Chondrocyte (in vitro differentiated cells): ENCODE results near the gene PTPRG. TPM values are rescaled to one million over a fixed set of nuclear protein-coding genes. Genes with fewer than 3 reads are reported as not detected.
"Not testable (repeated sequence)": the region's sequence is repeated elsewhere in the genome, so short reads cannot be mapped to it uniquely, and the experiment has no call there.

Experiments used
- DNase-seq: peaks from one replicate; pipeline ENCODE4 v3.0.0; 2021; ENCODE audit warnings: mixed read lengths, low spot score
- H3K27ac Mint-ChIP-seq: one replicate; pipeline ENCODE4 v1.8.0; 2021; ENCODE audit warnings: mild to moderate bottlenecking, moderate library complexity, mixed read lengths; ENCODE audit not compliant: unreplicated experiment
- H3K27me3 Mint-ChIP-seq: 2 replicates; pipeline ENCODE4 v1.8.0; 2021; ENCODE audit warnings: low read depth, mixed read lengths
- H3K36me3 Mint-ChIP-seq: 2 replicates; pipeline ENCODE4 v1.8.0; 2021; ENCODE audit warnings: low read depth, mixed read lengths
- H3K4me1 Mint-ChIP-seq: 2 replicates; pipeline ENCODE4 v1.8.0; 2021; ENCODE audit warnings: low read depth, mild to moderate bottlenecking, mixed read lengths
- H3K4me3 Mint-ChIP-seq: one replicate; pipeline ENCODE4 v1.8.0; 2021; ENCODE audit warnings: mild to moderate bottlenecking, moderate library complexity, mixed read lengths; ENCODE audit not compliant: unreplicated experiment
- H3K9me3 Mint-ChIP-seq: 2 replicates; pipeline ENCODE4 v1.8.0; 2021; ENCODE audit warnings: low read depth, mixed read lengths
- total RNA-seq: library from RNA; stranded (reverse); gene quantifications from 3 replicates; pipeline ENCODE4 v1.2.1, GENCODE V29; 2021
- TF ChIP-seq, protein P1 (sequence below): fragments of 200-600 bp; sonication (generic); IDR thresholded peaks from 2 replicates; pipeline ENCODE4 v1.5.0; 2021; ENCODE audit warnings: antibody characterized with exemption, mild to moderate bottlenecking, moderate library complexity

PTPRG gene
- total RNA-seq, 1 donor from 2014 or later = 45.5 TPM

DNA sequence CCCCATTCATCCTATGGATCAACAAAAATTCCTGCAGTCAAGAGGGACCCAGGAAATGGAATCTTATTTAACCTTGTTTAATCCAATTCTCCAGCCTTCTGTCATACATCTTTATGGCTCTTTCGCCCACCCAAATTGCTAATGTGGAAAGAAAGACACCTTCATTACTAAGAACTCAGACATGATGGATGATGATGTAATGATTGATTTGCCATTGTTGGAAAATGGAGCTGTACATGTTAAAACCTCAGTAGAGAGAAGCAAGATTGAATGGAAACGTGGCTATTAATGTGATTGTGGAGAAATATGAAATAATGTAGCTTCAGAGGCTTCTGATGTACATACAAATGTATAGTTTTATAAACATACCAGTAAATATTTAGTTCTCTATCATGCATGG is 15.7 kb upstream of the PTPRG start:
- TF ChIP-seq, protein P1, sequence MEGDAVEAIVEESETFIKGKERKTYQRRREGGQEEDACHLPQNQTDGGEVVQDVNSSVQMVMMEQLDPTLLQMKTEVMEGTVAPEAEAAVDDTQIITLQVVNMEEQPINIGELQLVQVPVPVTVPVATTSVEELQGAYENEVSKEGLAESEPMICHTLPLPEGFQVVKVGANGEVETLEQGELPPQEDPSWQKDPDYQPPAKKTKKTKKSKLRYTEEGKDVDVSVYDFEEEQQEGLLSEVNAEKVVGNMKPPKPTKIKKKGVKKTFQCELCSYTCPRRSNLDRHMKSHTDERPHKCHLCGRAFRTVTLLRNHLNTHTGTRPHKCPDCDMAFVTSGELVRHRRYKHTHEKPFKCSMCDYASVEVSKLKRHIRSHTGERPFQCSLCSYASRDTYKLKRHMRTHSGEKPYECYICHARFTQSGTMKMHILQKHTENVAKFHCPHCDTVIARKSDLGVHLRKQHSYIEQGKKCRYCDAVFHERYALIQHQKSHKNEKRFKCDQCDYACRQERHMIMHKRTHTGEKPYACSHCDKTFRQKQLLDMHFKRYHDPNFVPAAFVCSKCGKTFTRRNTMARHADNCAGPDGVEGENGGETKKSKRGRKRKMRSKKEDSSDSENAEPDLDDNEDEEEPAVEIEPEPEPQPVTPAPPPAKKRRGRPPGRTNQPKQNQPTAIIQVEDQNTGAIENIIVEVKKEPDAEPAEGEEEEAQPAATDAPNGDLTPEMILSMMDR = no peak
- H3K27ac Mint-ChIP-seq = no peak overlapping the region
- DNase-seq = no peak
- no peak overlapping the region for H3K4me3 Mint-ChIP-seq
- H3K36me3 Mint-ChIP-seq = no peaks in the 10 kb centered on the region
- H3K27me3 Mint-ChIP-seq = peaks cover 8% of the 10 kb centered on the region
- H3K4me1 Mint-ChIP-seq = no peaks in the 10 kb centered on the region
- H3K9me3 Mint-ChIP-seq = peaks cover 3% of the 10 kb centered on the region

DNA sequence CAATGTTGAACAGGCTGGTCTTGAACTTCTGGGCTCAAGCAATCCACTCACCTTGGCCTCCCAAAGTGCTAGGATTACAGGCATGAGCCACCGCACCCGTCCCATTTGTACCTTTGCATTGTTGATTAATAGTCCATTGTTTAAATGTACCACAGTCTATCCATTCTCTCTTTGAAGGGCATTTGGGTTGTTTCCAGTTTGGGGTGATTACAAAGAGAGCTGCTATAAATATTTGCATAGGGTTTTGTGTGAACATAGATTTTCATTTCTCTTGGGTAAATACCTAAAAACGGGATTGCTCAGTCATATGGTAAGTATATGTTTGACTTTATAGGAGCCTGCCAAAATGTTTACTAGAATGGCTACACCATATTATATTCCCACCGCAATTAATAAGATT is 13.7 kb upstream of the PTPRG start:
- DNase-seq = no peak
- H3K9me3 Mint-ChIP-seq = peaks cover 9% of the 10 kb centered on the region
- H3K27me3 Mint-ChIP-seq = peaks cover 7% of the 10 kb centered on the region
- TF ChIP-seq, protein P1 = no peak
- H3K27ac Mint-ChIP-seq = no peak overlapping the region
- peaks cover 2% of the 10 kb centered on the region for H3K36me3 Mint-ChIP-seq
- H3K4me1 Mint-ChIP-seq = no peaks in the 10 kb centered on the region
- H3K4me3 Mint-ChIP-seq = no peak overlapping the region

DNA sequence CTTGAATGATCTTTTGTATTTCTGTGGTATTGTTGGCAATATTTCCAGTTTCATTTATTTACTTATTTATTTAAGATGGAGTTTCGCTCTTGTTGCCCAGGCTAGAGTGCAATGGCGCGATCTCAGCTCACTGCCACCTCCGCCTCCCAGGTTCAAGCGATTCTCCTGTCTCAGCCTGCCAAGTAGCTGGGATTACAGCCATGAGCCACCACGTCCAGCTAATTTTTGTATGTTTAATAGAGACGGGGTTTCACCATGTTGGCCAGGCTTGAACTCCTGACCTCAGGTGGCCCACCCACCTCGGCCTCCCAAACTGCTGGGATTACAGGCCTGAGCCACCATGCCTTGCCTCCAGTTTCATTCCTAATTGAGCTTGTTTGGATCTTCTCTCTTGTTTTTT is 8.7 kb upstream of the PTPRG start:
- not testable (repeated sequence) for DNase-seq, H3K4me3 Mint-ChIP-seq, H3K27ac Mint-ChIP-seq, H3K36me3 Mint-ChIP-seq, H3K27me3 Mint-ChIP-seq, H3K9me3 Mint-ChIP-seq, H3K4me1 Mint-ChIP-seq

DNA sequence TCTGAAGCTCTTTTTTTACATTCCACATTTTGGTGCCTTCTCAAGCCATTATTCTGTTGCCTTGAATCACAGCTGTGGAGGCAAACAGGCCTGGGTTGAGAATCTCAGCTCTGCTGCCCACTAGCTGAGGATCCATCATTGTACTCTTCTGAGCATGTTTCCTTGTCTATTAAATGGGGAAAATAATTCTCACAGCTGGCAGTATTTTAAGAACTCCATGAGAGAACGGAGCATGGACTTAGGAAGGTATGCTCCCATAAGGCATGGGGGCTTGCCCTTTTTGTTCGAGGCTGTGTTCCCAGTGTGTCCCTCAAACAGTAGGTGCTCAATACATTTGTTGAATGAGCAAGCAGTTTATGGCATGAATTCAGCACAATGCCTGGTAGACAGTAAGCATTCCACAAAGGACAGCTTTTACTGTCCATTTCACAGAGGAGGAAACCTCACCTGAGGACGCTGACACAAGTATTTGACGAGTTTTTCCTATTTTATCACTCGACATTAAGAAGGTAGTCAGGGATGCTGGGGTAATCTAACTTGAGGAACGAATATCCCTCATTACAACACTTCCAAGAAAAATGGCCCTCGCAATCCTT is 2.1 kb upstream of the PTPRG start:
- Mint-ChIP-seq H3K4me3 (peak overlapping the region; percentile 97), H3K9me3 (peaks cover 8% of the 10 kb centered on the region), H3K36me3 (peaks cover 2% of the 10 kb centered on the region), H3K27ac (peak overlapping the region; percentile 91), H3K4me1 (peaks cover 21% of the 10 kb centered on the region), H3K27me3 (peaks cover 2% of the 10 kb centered on the region)
- TF ChIP-seq, protein P1 = peak; percentile 70
- no peak for DNase-seq

DNA sequence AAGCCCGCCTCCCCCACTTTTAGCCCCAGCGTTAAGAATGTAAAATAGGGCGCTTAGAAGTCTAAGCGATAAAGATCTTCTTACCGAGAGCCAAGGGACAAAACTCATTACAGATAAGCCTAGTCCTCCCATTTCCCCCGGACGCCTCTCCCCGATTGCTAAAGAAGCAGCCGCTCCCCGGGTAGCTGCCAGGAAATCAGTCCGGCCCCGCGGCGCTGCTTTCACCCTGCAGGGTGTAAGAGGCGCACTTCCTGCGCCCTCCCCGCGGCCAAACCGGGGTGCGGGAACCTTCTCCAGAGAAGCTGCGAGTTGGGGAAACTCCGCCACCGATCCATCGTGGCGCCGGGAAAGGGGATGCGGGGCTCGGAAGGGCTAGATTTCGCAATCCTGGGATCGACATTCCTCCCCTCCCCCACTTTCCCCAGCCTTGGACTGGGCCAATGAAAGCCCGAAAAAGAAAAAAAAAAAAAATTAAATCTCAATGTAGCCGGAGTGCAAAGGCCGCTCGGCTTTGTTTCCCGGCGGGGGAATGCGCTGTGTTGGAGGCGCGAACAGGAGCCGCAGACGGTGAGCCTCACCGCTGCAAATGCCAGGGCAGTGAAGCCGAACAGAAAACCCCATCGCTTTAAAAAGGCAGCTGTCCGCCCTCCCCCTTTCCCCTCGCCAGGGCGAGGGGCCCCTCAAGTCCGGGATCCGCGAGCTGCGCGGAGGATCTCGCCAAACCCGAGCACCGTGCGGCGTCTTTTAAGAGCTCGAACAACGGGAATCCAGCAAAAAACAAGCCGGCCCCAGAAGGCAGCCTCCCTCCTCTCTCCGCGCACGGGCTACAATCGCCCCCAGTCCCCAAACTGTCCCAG is 626 bp upstream of the PTPRG start:
- DNase-seq = peak; percentile 94
- Mint-ChIP-seq H3K27ac (peak overlapping the region; percentile 91), H3K36me3 (peaks cover 2% of the 10 kb centered on the region), H3K4me3 (peak overlapping the region; percentile 97), H3K9me3 (peaks cover 8% of the 10 kb centered on the region), H3K27me3 (peaks cover 2% of the 10 kb centered on the region), H3K4me1 (peaks cover 33% of the 10 kb centered on the region)
- TF ChIP-seq, protein P1 = peak; percentile 47
